ENCODE results near the gene CNOT6.
A peak's percentile ranks its signal among the peaks of the same experiment; 100 is the strongest.

CNOT6 gene

GRCh38 chr5:180598797-180599589, 104.8 kb downstream of the CNOT6 start:
- ATAC-seq (ENCODE audit: low read depth) (no peak), DNase-seq (ENCODE audit: low spot score in 2 of 2) (no peak)
- no peaks in the 10 kb centered on the region for H3K36me3 Mint-ChIP-seq

GRCh38 chr5:180599590-180599914, 105.4 kb downstream of the CNOT6 start:
- no peaks in the 10 kb centered on the region for H3K9me3 Mint-ChIP-seq
- no peak for DNase-seq (ENCODE audit: low spot score in 2 of 2)
- H3K27ac Mint-ChIP-seq: no peak overlapping the region
- H3K4me3 Mint-ChIP-seq: no peak overlapping the region
- no peak for ATAC-seq (ENCODE audit: low read depth)
- no peaks in the 10 kb centered on the region for H3K36me3 Mint-ChIP-seq
- H3K27me3 Mint-ChIP-seq: peaks cover 9% of the 10 kb centered on the region
- H3K4me1 Mint-ChIP-seq: no peaks in the 10 kb centered on the region

More at GRCh38 chr5:180598797-180599589, 104.8 kb downstream of the CNOT6 start:
- Mint-ChIP-seq H3K27ac (no peak overlapping the region), H3K4me3 (no peak overlapping the region), H3K9me3 (no peaks in the 10 kb centered on the region), H3K27me3 (peaks cover 9% of the 10 kb centered on the region), H3K4me1 (no peaks in the 10 kb centered on the region)

DNA sequence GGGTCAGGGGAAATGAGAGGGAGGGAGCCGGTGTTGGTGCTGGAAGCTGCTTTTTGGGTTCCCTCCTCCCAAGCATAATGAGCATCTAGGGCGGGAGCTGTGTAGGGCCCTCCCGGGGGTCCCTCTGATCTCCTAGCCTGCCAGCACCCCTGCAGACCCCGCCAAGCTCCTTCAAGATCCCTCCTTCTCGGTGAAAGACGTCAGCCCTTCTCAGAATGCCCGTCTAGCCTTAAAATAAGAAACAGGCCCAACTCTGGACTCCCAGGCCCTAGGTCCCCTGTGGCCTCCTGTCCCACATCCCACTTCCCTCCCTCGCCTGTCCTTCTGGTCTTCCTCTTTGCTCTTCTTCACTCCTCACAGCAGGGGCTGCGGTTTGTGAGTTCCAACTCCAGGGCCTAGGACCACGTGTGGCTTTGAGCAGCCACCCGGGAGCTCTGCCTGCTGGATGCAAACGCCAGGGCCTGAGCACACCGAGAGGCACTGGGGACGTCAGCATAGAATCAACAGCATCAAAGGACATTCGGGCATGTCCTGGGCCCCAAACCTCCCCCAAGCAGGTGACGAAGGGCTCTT, 105.9 kb downstream of the CNOT6 start:
- no peak for ATAC-seq (ENCODE audit: low read depth)
- Mint-ChIP-seq H3K4me1 (no peaks in the 10 kb centered on the region), H3K36me3 (no peaks in the 10 kb centered on the region), H3K4me3 (no peak overlapping the region), H3K9me3 (no peaks in the 10 kb centered on the region), H3K27me3 (peaks cover 6% of the 10 kb centered on the region), H3K27ac (no peak overlapping the region)
- DNase-seq (ENCODE audit: low spot score in 2 of 2): no peak

DNA sequence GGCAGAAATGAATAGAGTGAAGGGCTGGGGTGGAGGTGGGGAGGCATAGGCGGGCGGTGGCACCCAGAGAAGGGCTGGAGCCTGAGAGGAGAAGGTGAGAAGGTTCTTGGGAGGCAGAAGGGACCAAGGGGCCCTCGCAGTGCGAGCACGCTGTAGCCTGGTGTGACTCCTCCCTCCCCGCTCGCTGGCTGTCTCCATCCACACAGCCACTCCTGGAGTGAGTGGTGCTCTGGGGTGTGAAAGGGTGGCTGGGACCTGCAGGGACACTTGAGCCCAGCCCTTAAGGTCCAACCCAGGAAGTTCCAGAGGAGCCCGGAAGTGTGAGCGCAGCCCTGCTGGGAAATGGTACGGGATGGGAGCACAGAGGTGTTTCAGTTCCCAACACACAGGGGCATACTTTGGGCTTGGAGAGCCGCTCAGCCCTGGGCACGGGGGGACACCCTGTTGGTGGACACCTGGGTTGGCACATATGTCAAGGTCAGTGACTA, 106.4 kb downstream of the CNOT6 start:
- Mint-ChIP-seq H3K27ac (no peak overlapping the region), H3K9me3 (no peaks in the 10 kb centered on the region), H3K27me3 (peaks cover 6% of the 10 kb centered on the region), H3K36me3 (no peaks in the 10 kb centered on the region), H3K4me1 (no peaks in the 10 kb centered on the region), H3K4me3 (no peak overlapping the region)
- ATAC-seq (ENCODE audit: low read depth) (no peak), DNase-seq (ENCODE audit: low spot score in 2 of 2) (peak in 1 of 2 donors; percentile 4)

DNA sequence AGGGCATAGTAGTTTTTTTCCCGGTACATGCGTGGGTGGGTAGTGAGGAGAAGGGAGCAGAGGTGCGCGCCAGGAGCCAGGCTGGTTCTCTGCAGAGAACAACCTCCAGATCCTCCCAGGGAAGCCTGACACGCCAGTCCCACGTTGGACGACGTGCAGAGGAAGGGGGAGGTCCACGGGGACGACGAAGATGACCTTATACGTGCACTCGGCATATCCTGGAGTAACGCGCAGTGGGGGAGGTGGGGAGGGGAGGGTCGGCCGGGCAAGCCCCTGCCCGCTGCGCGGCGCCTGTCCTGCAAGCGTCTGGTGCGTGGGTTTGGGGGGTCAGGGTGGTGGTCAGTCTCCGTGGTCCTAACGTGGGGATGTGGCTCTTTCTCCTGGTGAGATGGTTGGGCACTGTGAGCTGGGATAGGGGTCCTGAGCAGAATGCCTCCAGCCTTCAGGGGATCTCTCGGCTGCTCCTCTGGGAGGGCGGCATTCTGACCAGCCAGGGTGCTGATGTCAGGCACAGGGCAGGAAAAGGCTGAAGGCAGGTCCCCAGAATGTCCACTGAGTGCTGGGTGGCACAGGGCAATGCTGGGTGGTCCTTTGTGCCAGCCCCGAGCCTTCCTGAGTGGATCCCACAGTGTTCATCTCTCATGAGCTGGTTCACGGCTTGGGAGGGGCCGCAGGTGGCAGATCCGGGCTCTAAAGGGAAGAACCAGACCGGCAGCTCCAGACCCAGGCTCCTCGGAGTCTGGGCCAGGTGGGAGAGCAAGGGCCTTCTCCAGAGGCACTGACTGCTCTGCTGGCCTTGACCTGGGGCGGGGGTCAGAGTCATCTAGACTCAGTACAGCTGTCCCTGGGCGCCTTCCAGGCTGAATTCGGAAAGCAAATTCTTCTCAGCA, 107.7 kb downstream of the CNOT6 start:
- Mint-ChIP-seq H3K36me3 (no peaks in the 10 kb centered on the region), H3K4me1 (peaks cover 5% of the 10 kb centered on the region), H3K4me3 (no peak overlapping the region), H3K9me3 (no peaks in the 10 kb centered on the region), H3K27ac (no peak overlapping the region), H3K27me3 (peaks cover 10% of the 10 kb centered on the region)
- ATAC-seq (ENCODE audit: low read depth): no peak
- no peak for DNase-seq (ENCODE audit: low spot score in 2 of 2)

- DNase-seq (ENCODE audit: low spot score in 2 of 2) (no peak), ATAC-seq (ENCODE audit: low read depth) (no peak)
- H3K27me3 Mint-ChIP-seq: peaks cover 10% of the 10 kb centered on the region
- H3K4me3 Mint-ChIP-seq: no peak overlapping the region
- H3K27ac Mint-ChIP-seq: no peak overlapping the region
- no peaks in the 10 kb centered on the region for H3K36me3 Mint-ChIP-seq
- H3K4me1 Mint-ChIP-seq: peaks cover 5% of the 10 kb centered on the region
- no peaks in the 10 kb centered on the region for H3K9me3 Mint-ChIP-seq
These were observed 108.4 kb downstream of the CNOT6 start for GRCh38 chr5:180602481-180603075.

GRCh38 chr5:180603076-180603594, 109.0 kb downstream of the CNOT6 start:
- no peaks in the 10 kb centered on the region for H3K9me3 Mint-ChIP-seq
- peaks cover 5% of the 10 kb centered on the region for H3K4me1 Mint-ChIP-seq
- ATAC-seq (ENCODE audit: low read depth): no peak
- H3K4me3 Mint-ChIP-seq: no peak overlapping the region
- no peaks in the 10 kb centered on the region for H3K36me3 Mint-ChIP-seq
- no peak for DNase-seq (ENCODE audit: low spot score in 2 of 2)
- no peak overlapping the region for H3K27ac Mint-ChIP-seq
- H3K27me3 Mint-ChIP-seq: peaks cover 10% of the 10 kb centered on the region

DNA sequence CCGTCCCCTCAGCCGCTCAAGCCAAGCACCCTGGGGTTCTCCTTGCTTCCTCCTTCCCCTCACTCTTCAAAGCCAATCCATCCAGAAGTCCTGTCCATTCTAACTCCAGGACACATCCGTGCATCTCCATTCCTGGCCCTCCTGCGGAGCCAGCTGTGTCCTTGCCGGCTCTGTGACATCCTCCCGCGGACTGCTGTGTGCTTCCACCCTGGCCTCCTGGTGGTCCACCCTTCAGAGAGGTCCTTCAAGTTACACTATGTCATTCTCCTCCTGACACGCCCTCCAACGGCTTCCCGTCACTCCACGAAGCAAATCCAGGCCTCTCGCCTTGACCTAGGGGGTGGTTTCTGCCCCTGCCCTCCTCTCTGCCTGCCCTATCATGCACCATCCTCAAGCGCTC, 110.1 kb downstream of the CNOT6 start:
- H3K27ac Mint-ChIP-seq: no peak overlapping the region

GRCh38 chr5:180605554-180606214, 111.5 kb downstream of the CNOT6 start:
- Mint-ChIP-seq H3K27ac (no peak overlapping the region), H3K36me3 (no peaks in the 10 kb centered on the region), H3K27me3 (peaks cover 9% of the 10 kb centered on the region), H3K4me1 (peaks cover 5% of the 10 kb centered on the region), H3K4me3 (no peak overlapping the region), H3K9me3 (no peaks in the 10 kb centered on the region)
- DNase-seq (ENCODE audit: low spot score in 2 of 2): peak in 1 of 2 donors; percentile 13
- no peak for ATAC-seq (ENCODE audit: low read depth)

More for the DNA sequence above, 110.1 kb downstream of the CNOT6 start:
- Mint-ChIP-seq H3K9me3 (no peaks in the 10 kb centered on the region), H3K36me3 (no peaks in the 10 kb centered on the region), H3K4me3 (no peak overlapping the region), H3K27me3 (peaks cover 11% of the 10 kb centered on the region), H3K4me1 (peaks cover 5% of the 10 kb centered on the region)
- no peak for ATAC-seq (ENCODE audit: low read depth)
- no peak for DNase-seq (ENCODE audit: low spot score in 2 of 2)

DNA sequence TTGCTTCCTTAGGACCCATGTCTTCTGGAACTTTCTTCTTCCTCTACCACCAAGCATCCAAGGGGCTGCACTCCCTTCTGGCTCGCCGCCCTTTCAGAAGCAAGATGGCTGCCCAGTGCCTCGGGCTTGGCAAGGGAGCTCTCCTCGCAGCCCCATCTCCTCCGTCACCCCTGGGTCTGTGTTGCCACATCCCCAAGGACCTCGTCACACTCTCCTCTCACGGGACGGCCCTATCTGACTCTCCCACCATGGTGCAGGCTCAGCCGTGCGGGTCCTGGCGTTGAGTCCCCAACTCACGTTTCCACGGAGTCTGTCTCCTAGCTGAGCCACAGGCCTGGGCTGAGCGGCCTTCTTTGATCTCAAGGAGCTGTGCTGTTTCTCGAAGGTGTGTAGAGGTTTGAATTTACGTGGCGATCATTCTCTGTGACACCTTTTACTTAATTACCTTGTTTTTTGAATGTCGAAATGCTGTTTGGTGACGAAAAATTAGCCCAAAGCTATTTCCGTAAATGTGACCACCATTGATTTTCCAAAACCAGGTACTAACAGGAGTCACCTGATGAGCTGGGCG, 112.1 kb downstream of the CNOT6 start:
- Mint-ChIP-seq H3K4me3 (no peak overlapping the region), H3K36me3 (no peaks in the 10 kb centered on the region), H3K9me3 (no peaks in the 10 kb centered on the region), H3K4me1 (peaks cover 5% of the 10 kb centered on the region), H3K27ac (no peak overlapping the region), H3K27me3 (peaks cover 9% of the 10 kb centered on the region)
- no peak for ATAC-seq (ENCODE audit: low read depth)
- no peak for DNase-seq (ENCODE audit: low spot score in 2 of 2)

GRCh38 chr5:180607861-180608571, 113.8 kb downstream of the CNOT6 start:
- Mint-ChIP-seq H3K27ac (no peak overlapping the region), H3K4me3 (no peak overlapping the region), H3K9me3 (no peaks in the 10 kb centered on the region), H3K36me3 (no peaks in the 10 kb centered on the region), H3K27me3 (peaks cover 11% of the 10 kb centered on the region), H3K4me1 (peaks cover 5% of the 10 kb centered on the region)
- ATAC-seq (ENCODE audit: low read depth) (no peak), DNase-seq (ENCODE audit: low spot score in 2 of 2) (no peak)

DNA sequence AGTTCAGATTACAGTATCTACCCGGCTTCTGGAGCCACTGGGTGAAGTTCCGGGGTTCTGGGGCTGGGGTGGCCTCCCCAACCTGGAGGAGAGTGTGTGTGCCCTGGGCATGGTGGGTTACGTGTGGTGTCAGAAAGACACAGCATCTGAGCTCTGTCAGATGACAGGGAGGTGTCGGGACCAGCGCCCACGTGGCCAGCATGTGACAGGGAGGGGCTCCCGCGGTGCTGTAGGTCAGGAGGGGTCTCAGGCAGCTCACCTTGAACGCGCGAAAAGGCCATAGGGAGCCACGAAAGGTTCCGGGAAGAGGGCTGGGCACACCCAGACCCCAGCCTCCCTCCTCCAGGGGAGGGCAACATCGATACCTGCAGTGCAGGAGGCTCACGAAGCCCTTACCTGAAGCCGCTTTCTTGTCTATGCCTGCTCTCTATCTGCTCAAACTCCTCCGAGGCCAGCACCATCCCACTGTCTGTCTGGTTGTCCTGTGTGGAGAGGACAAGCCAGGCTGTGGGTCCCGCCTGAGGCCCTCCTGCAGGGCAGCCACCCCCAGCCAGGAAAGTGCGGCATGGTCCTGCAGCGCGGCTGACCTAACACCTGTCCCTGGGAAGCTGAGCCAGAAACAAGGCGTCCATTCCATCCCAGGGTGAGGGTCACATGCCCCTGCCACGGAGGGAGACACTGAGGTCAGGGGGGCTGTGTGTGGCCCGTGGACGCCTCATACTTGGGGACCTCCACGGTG, 114.6 kb downstream of the CNOT6 start:
- DNase-seq (ENCODE audit: low spot score in 2 of 2) (no peak), ATAC-seq (ENCODE audit: low read depth) (no peak)
- Mint-ChIP-seq H3K36me3 (no peaks in the 10 kb centered on the region), H3K27ac (no peak overlapping the region), H3K4me1 (peaks cover 5% of the 10 kb centered on the region), H3K9me3 (no peaks in the 10 kb centered on the region), H3K27me3 (peaks cover 12% of the 10 kb centered on the region), H3K4me3 (no peak overlapping the region)

All from memory B cell (primary cell).